ENCODE data around the gene NR1D1.
A peak's percentile ranks its signal among the peaks of the same experiment; 100 is the strongest.

Gene NR1D1

GRCh38 chr17:40074871-40075200, 25.6 kb downstream of the NR1D1 start:
- DNase-seq: no peak

- no peak for DNase-seq
Measured at GRCh38 chr17:40074175-40074512, 26.2 kb downstream of the NR1D1 start.

DNA sequence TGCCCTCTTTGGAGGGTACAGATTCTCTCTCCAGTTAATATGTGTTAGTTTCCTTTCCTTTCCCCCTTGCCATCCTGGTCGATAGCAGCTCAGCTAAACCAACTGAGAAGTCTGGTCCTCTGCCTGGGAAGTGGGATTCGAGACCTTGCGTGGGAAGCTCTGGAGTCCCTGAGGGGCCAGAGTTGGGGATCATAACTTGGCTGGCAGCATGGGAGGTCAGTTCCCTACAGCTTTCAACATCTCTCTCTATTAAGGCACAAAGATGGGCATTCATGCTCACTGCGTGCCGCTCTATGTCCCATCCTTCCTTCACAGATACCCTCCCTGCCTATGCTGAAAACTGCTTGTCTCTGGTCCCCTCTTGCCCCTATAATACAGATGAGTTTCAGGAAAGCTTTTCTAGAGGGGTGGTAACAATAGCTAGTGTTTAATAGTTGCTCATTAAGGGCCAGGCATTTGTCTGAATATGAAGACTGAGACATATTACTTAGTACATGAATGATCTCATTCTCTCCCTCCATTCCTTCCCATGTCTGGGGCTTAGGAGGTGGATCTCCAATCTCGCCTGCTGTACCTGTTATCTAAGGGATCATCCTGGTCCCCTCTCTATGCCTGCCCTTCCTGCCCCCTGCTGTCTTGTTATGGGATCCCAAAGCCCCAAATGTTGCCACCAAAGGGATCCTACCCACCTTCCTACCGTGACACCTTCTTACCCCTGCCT, 26.8 kb downstream of the NR1D1 start:
- DNase-seq: no peak

DNA sequence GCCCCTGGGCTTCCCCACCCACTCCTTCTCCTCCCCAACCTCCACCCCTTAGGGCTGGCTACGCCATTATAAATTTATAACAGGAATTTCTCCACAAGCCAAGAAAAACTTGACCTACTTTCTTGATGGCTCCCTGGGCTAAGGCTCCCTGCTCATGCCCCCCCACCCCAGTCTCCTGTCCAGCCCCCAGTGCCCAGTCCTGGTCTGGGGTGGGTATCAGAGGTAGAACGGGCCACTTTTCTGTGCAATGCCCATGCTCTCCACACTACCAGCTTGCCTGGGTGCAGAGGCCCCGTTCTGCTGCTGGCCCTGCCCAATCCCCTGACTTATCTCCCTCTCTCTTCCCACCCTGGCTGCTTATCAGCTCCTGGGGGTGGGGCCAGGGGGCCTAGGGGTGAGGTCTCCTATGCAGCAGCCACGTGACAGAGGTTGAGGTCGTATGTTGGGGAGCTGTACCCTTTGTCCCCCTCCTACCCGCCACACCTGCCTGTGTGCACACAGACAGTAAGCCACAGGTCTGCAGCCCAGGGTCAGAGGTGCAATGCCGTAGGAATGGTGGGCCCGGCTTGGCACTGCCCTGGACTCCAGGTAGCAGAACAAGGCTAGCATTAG, 27.5 kb downstream of the NR1D1 start:
- DNase-seq: no peak

DNA sequence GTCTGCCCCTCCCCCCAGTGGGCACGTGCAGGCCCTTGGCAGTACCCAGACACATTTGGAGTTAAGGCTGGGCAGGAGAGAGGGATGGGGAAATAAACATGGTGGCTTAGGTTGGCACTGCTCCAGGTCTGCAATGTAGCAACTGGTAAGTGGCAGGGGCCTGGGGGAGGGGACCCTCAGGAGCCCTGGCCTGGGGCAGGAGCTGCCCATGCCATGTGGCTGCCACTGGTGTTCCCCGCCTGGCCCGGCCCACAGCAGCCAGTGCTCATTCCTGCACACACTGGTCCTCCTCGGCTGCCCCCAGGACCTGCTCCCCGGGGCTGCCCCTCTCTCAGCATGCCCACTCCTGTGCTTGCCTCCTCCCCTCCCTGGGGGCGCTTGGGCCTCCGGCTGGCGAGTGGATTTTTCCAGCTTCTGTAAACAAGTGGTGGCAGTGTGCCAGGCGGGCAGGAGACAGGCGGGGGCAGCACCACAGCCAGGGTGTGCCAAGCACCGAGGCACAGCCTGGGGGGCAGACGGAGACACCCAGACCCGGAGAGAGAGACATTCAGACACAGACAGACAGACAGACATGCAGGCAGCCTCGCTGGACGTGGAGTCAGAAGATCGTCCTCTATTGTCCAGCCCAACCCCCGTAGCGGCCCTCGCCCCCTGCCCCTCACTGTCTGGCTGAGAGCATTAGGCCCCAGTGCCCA, 28.2 kb downstream of the NR1D1 start:
- no peak for DNase-seq

GRCh38 chr17:40071313-40072039, 28.9 kb downstream of the NR1D1 start:
- no peak for DNase-seq

- no peak for DNase-seq
Measured at GRCh38 chr17:40070709-40071312, 29.6 kb downstream of the NR1D1 start.

GRCh38 chr17:40069751-40070708, 30.4 kb downstream of the NR1D1 start:
- peak in 2 of 5 donors; percentile 14 to 22 for DNase-seq

- peak; percentile 44 to 73 (median 65) for DNase-seq
Measured at GRCh38 chr17:40068917-40069750, 31.3 kb downstream of the NR1D1 start.

GRCh38 chr17:40068584-40068916, 31.8 kb downstream of the NR1D1 start:
- DNase-seq: peak in 1 of 5 donors; percentile 21

DNA sequence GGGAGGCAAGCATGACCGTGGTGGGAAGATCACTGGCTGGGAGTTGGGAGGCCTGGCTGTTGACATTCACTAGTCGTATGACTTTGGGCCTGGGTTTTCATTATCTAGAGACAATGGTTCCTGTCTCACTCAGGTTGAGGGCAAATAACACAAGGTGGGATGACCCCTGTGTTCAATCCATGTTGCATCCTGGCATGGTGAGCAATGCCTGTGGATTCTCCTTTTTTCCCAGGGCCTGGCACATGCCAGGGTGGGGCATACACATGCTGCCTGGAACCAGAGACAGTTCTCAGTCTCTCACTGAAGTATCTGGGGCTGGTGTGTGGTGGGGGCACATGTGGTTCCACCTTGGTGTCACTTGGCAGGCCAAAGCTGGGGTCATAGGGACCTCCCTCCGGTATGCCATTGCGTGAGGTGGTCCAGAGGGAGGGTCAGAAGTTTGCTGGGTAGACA, 32.2 kb downstream of the NR1D1 start:
- DNase-seq: no peak

DNA sequence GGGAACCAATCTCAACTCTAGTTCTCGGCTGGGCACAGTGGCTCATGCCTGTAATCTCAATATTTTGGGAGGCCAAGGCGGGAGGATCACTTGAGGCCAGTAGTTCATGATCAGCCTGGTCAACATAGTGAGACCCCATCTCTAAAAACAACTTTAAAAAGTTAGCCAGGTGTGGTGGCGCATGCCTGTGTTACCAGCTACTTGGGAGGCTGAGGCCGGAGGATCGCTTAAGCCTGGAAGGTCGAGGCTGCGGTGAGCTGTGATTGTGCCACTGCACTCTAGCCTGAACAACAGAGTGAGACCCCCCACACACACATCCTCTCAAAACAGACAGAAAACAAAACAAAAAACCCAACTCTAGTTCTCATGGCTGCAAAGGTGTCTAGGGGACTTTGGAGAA, 32.7 kb downstream of the NR1D1 start:
- DNase-seq: no peak

DNA sequence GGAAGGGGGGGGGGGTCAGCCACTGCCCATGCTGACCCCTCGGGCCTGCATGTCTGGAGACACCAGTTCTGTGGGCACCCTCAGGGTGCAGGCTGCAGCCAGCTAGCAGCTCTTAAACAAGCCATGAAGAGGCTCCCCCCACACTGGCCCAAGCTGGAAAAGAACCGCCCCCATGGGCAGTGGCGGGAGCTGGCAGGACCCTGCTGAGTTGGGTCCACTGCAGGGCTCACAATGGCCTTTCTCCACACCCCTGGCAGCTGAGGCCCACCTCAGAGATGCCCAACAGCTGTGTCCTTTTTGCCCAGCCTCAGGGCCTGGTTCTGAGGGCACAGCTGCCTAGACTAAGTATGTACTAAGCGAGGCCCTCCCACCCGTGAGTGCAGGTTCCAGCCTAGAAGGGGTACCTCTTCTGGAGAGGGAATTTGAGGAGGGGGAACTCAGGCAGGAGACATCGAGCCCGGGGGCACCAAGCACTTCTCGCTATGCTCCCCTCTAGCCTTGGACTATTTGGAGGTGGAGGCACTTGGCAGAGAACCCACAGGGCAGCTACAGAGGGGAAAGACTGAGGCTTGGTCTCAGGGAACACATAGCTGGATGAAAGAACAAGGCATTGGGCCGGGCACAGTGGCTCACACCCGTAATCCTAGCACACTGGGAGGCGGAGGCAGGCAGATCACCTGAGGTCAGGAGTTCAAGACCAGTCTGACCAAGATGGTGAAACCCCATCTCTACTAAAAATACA, 34.4 kb downstream of the NR1D1 start:
- no peak for DNase-seq

DNA sequence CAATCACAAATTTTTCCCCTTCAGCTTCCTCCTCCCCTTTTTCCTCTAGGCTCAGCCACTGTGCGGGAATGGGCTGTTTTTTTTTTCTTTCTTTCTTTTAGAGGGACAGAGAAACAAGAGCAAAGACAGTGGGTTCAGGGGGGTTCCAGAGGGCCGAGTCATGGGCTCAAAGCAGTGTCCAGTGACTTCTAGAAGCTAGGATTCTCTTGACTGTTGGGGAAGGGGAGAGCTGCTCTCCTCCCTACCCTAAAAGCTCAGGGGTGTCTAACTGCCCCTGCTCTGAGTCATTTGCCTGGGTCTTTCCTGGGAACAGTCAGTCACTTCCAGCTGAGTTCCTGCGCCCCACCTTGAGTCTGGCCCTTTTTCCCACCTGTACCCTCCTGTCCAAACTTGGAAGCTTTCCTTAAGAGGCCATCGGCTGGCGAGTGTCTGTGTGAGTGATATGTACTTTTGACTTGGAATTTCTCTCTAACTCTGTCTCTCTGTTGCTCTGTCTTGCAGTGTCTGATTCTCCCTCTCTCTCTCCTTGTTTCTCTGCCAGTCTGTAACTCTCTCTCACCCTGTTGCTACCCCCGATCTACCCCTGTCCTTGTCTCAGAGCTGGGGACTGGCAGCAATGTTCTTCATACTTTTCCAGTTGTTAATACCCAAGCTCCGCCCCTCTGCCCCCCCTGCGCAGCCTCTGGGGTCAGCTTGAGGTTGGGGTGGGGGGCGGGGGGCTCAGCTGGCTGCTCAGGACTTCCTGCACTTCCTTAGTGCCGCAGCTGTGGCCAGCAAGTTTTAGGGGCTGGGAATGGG, 35.2 kb downstream of the NR1D1 start:
- DNase-seq: no peak

DNA sequence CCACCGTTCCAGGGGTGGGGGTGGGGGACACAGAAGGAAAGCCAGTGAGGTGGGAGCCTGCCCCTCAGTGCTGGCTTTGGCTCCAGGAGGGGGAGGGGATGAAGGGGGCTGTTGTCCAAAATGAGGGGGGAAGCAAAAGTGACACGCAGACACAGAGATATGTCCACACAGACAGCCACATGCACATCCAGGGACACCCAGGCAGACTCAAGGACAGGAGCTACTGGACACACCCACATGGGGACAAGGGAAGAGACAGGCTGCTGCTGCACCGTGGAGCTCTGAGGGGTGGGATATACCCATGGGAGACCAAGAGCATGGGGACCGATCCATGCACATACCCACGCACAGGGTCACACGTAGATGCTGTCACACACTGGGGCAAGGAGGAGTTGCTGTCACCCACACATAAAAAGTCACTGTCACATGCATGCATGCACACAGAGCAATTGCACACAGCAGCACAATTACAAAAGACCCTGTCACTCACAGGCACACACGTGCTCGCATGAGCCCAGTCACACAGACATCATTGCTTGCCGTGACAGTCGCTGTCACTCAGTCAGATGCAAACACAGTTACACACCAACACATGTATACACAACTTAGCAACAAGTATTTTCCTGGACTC, 36.4 kb downstream of the NR1D1 start:
- no peak for DNase-seq

- DNase-seq: peak in 1 of 5 donors; percentile 14
Measured at GRCh38 chr17:40063187-40063771, 37.1 kb downstream of the NR1D1 start.

GRCh38 chr17:40062329-40063186, 37.8 kb downstream of the NR1D1 start, which contains the start of gene THRA:
Gene THRA (plus strand): TSS chr17:40062965. CDS start chr17:40074489, 11,524 bp downstream.
- peak; percentile 50 to 78 (median 63) for DNase-seq

Measured in T-helper 1 cell (primary cell).